GM12878 (cell line): ENCODE measurements around the gene KIF26A. TPM values are rescaled to one million over a fixed set of nuclear protein-coding genes. Genes with fewer than 3 reads are reported as not detected.
A peak's percentile ranks its signal among the peaks of the same experiment; 100 is the strongest.

Experiments used
- ATAC-seq: fragments of 200-7000 bp; cut with Tn5 transposase; 3 replicates; pipeline ENCODE4 v1.9.1; 2020; ENCODE audit warnings: mild to moderate bottlenecking, moderate library complexity
- BruUV-seq: library from RNA; stranded (reverse); fragments of 400-500 nt; replicated peaks from 2 replicates; lab custom pipeline; 2021; lab: Mats Ljungman, UMichigan
- CTCF ChIA-PET: fragments of 300-600 bp; sonication (Branson Sonifier 250); formaldehyde crosslinking; extraction: SDS; loops from one replicate; lab custom pipeline; 2021; ENCODE audit warnings: inconsistent platforms; lab: Yijun Ruan, JAX
- POLR2A ChIA-PET: fragments of 350-600 bp; formaldehyde crosslinking; extraction: SDS; loops from one replicate; lab custom pipeline; 2021; ENCODE audit warnings: inconsistent platforms; lab: Charles Lee
- RAD21 ChIA-PET: fragments of 300-600 bp; sonication (Branson Sonifier 250); formaldehyde crosslinking; loops from one replicate; lab custom pipeline; 2023; ENCODE audit warnings: antibody characterized with exemption; ENCODE audit not compliant: unreplicated experiment; lab: Charles Lee
- SMC1A ChIA-PET: fragments of 300-600 bp; sonication (Branson Sonifier 250); formaldehyde crosslinking; loops from one replicate; lab custom pipeline; 2023; ENCODE audit not compliant: unreplicated experiment, uncharacterized antibody; lab: Charles Lee
- DNase-seq: peaks from one replicate; pipeline ENCODE4 v3.0.0-alpha.2; 2011; ENCODE audit warnings: low read depth, low spot score
- FAIRE-seq: peaks from 3 replicates; lab custom pipeline; 2011; peaks lifted over from hg19 to GRCh38; lab: Jason Lieb, UNC
- H2AFZ ChIP-seq: 2 replicates; pipeline ENCODE4 v1.6.0; 2011; ENCODE audit warnings: low read depth, low read length, control low read depth; ENCODE audit not compliant: control insufficient read depth
- H3K27ac ChIP-seq: 2 replicates; pipeline ENCODE4 v1.5.1; 2011; ENCODE audit warnings: control low read depth; ENCODE audit not compliant: control insufficient read depth, insufficient read depth
- H3K27me3 ChIP-seq, 2 experiments: replicated peaks in 1 of 2; 2 replicates each; pipeline versions ENCODE4 v1.6.0 to v1.6.1; 2011; ENCODE audit warnings: low read length in 1 of 2; ENCODE audit not compliant: control insufficient read depth in 2 of 2, insufficient read depth in 2 of 2
- H3K36me3 ChIP-seq, 2 experiments: 2 replicates each; pipeline ENCODE4 v1.5.1; 2011; ENCODE audit warnings: low read length in 1 of 2; ENCODE audit not compliant: control insufficient read depth in 2 of 2, insufficient read depth in 2 of 2
- H3K4me1 ChIP-seq: 2 replicates; pipeline ENCODE4 v1.6.1; 2011; ENCODE audit warnings: mild to moderate bottlenecking, low read length, moderate library complexity, mixed read lengths; ENCODE audit not compliant: control insufficient read depth, insufficient read depth
- H3K4me2 ChIP-seq: 2 replicates; pipeline ENCODE4 v1.6.0; 2011; ENCODE audit warnings: control low read depth; ENCODE audit not compliant: control insufficient read depth, insufficient read depth
- H3K4me3 ChIP-seq: fragments of 200-600 bp; sonication (generic); 2 replicates; pipeline ENCODE4 v1.5.1; 2016
- H3K79me2 ChIP-seq: 2 replicates; pipeline ENCODE4 v1.6.0; 2011; ENCODE audit warnings: low read length; ENCODE audit not compliant: control insufficient read depth, insufficient read depth
- H3K9ac ChIP-seq: 2 replicates; pipeline ENCODE4 v1.8.0; 2011; ENCODE audit warnings: low read length, control low read depth, mixed read lengths; ENCODE audit not compliant: control insufficient read depth, insufficient read depth
- H3K9me3 ChIP-seq: replicated peaks from 3 replicates; pipeline ENCODE4 v1.5.1; 2011; ENCODE audit warnings: mild to moderate bottlenecking, low read length; ENCODE audit not compliant: control insufficient read depth, insufficient read depth
- H4K20me1 ChIP-seq: 2 replicates; pipeline ENCODE4 v1.6.0; 2011; ENCODE audit not compliant: control insufficient read depth, insufficient read depth
- BMI1 ChIP-seq: fragments of 450-650 bp; IDR thresholded peaks from 2 replicates; pipeline ENCODE4 v1.6.1; 2016; ENCODE audit warnings: mild to moderate bottlenecking, moderate library complexity, borderline replicate concordance
- EED ChIP-seq: sonication (generic); IDR thresholded peaks from 2 replicates; pipeline ENCODE4 v1.6.1; 2016; ENCODE audit warnings: antibody characterized with exemption, low read depth
- ESRRA ChIP-seq: IDR thresholded peaks from 2 replicates; pipeline ENCODE4 v1.6.1; 2012; ENCODE audit warnings: mild to moderate bottlenecking, low read length, improper control_type of control experiment
- JUND ChIP-seq: IDR thresholded peaks from 2 replicates; pipeline ENCODE4 v1.6.1; 2012; ENCODE audit warnings: low read depth, mild to moderate bottlenecking, low read length, improper control_type of control experiment, moderate library complexity
- KLF5 ChIP-seq: fragments of 450-650 bp; IDR thresholded peaks from 2 replicates; pipeline ENCODE4 v1.6.1; 2014; ENCODE audit warnings: mild to moderate bottlenecking; ENCODE audit not compliant: partially characterized antibody
- MTA2 ChIP-seq: fragments of 450-650 bp; IDR thresholded peaks from 2 replicates; pipeline ENCODE4 v1.6.1; 2016; ENCODE audit warnings: low read depth, mild to moderate bottlenecking, moderate library complexity
- MTA3 ChIP-seq: IDR thresholded peaks from 2 replicates; pipeline ENCODE4 v1.6.1; 2012; ENCODE audit warnings: low read length, inconsistent platforms, borderline replicate concordance
- NKRF ChIP-seq: fragments of 450-650 bp; conservative IDR thresholded peaks from 2 replicates; pipeline ENCODE4 v1.6.1; 2017; ENCODE audit warnings: mild to moderate bottlenecking, moderate library complexity
- NR2C2 ChIP-seq: IDR thresholded peaks from 2 replicates; pipeline ENCODE4 v1.6.1; 2011; ENCODE audit warnings: borderline replicate concordance, low read depth; ENCODE audit not compliant: control insufficient read depth, insufficient read length
- NR2F1 ChIP-seq: fragments of 450-650 bp; conservative IDR thresholded peaks from 2 replicates; pipeline ENCODE4 v1.6.1; 2017; ENCODE audit warnings: mild to moderate bottlenecking
- PAX8 ChIP-seq: fragments of 450-650 bp; IDR thresholded peaks from 2 replicates; pipeline ENCODE4 v1.6.1; 2017; ENCODE audit warnings: mild to moderate bottlenecking, moderate library complexity
- RAD21 ChIP-seq: IDR thresholded peaks from 2 replicates; pipeline ENCODE4 v1.6.1; 2011; ENCODE audit warnings: mild to moderate bottlenecking, low read depth, low read length, moderate library complexity; ENCODE audit not compliant: insufficient read depth
- RBBP5 ChIP-seq: fragments of 200-600 bp; sonication (generic); conservative IDR thresholded peaks from 2 replicates; pipeline ENCODE4 v1.6.1; 2016
- RCOR1 ChIP-seq: conservative IDR thresholded peaks from 2 replicates; pipeline ENCODE4 v1.6.1; 2012; ENCODE audit warnings: low read depth, low read length, improper control_type of control experiment
- SUPT20H ChIP-seq: IDR thresholded peaks from 2 replicates; pipeline ENCODE4 v1.6.1; 2011; ENCODE audit warnings: low read depth, mild to moderate bottlenecking, low read length, moderate library complexity, borderline replicate concordance; ENCODE audit not compliant: control insufficient read depth
- TAF1 ChIP-seq: IDR thresholded peaks from 2 replicates; pipeline ENCODE4 v1.6.1; 2011; ENCODE audit warnings: mild to moderate bottlenecking, low read depth, low read length, borderline replicate concordance
- TBL1XR1 ChIP-seq: IDR thresholded peaks from 2 replicates; pipeline ENCODE4 v1.6.1; 2012; ENCODE audit warnings: low read depth, low read length, improper control_type of control experiment
- ZNF207 ChIP-seq: fragments of 450-650 bp; IDR thresholded peaks from 2 replicates; pipeline ENCODE4 v1.6.1; 2014; ENCODE audit warnings: antibody characterized with exemption, mild to moderate bottlenecking, borderline replicate concordance
- ZSCAN29 ChIP-seq: fragments of 450-650 bp; IDR thresholded peaks from 2 replicates; pipeline ENCODE4 v1.6.1; 2017; ENCODE audit warnings: mild to moderate bottlenecking, moderate library complexity
- whole genome bisulfite sequencing: methylation state at CpG from one replicate; pipeline ENCODE4 v1.1.6; 2016; ENCODE audit warnings: low lambda C conversion rate; ENCODE audit not compliant: insufficient replicate concordance, insufficient coverage; ENCODE audit errors: missing lambda C conversion rate; 5-methylcytosine and 5-hydroxymethylcytosine counted together
- in situ Hi-C: fragments of 300-500 bp; cut with MboI; formaldehyde crosslinking; loops from 9 replicates; pipeline ENCODE4 v1.14.3; 2018; ENCODE audit warnings: mixed read lengths
- intact Hi-C: fragments of 100-400 bp; cut with micrococcal nuclease; formaldehyde crosslinking; loops from one replicate; pipeline ENCODE4 v1.14.2; 2022; ENCODE audit not compliant: unreplicated experiment
- polyA plus RNA-seq, 11 experiments: library from polyadenylated mRNA; depleted of rRNA in 4 of 11; unstranded in 6 of 11; stranded (reverse) in 5 of 11; fragments of >200 nt; fragmentation: Nextera tagmentation in 4 of 11; fragmentation: Illumina TruSeq in 1 of 11; extraction: Ambion mirVana in 4 of 11; extraction: Trizol in 1 of 11; gene quantifications; 1 replicate in 1 of 11; 2 replicates in 10 of 11; pipeline versions ENCODE4 v1.2.1 to v1.2.3, GENCODE V29; 2011 to 2016; ENCODE audit warnings: inconsistent platforms in 2 of 11, missing spikeins in 2 of 11, low read depth in 1 of 11
- total RNA-seq, 4 experiments: library from RNA; depleted of rRNA in 3 of 4; stranded (reverse); fragments of >200 nt in 3 of 4; fragmentation: Illumina TruSeq in 1 of 4; extraction: Trizol in 1 of 4; gene quantifications; 2 replicates each; pipeline versions ENCODE4 v1.2.1 to v1.2.3, GENCODE V29; 2013 to 2021

KIF26A gene
- total and polyA plus RNA-seq, 10 of the 15 experiments (the other 5 are each of a cell fraction or from before 2014, with no cell fraction given), result 0.05 TPM; not detected in 9

GRCh38 chr14:104187931-104188726 lies 49.7 kb downstream of the KIF26A start:
- ChIA-PET CTCF (no interaction called here), SMC1A (no interaction called here), POLR2A (no interaction called here), RAD21 (no interaction called here)
- ATAC-seq (peak; percentile 38; the same call in 1 of the 3 replicates), FAIRE-seq (no peak), DNase-seq (no peak)
- no peaks in the 10 kb centered on the region for H4K20me1 ChIP-seq
- no peaks in the 10 kb centered on the region for H3K79me2 ChIP-seq
- no peaks in the 10 kb centered on the region for H3K36me3 ChIP-seq
- intact Hi-C loops (no loop called here), in situ Hi-C loops (no loop called here)
- no peak overlapping the region for H3K4me2 ChIP-seq
- WGBS, result 42% methylated on average over 25 of the region's 27 CpGs
- no TSS peak for BruUV-seq
- H3K4me3 ChIP-seq, result no peak overlapping the region
- no peak for TF ChIP-seq NR2C2
- TF ChIP-seq EED, result no peak
- TF ChIP-seq RBBP5, result no peak
- no peak for TF ChIP-seq JUND
- no peak for TF ChIP-seq MTA3
- no peak for TF ChIP-seq MTA2
- no peak for TF ChIP-seq NKRF
- TF ChIP-seq RAD21, result no peak
- no peak for TF ChIP-seq NR2F1
- TF ChIP-seq TBL1XR1, result no peak
- TF ChIP-seq PAX8, result no peak
- no peak for TF ChIP-seq BMI1
- TF ChIP-seq RCOR1, result no peak
- no peak for TF ChIP-seq ZSCAN29
- no peak for TF ChIP-seq ZNF207
- TF ChIP-seq TAF1, result no peak
- no peak for TF ChIP-seq KLF5
- no peak for TF ChIP-seq ESRRA
- TF ChIP-seq SUPT20H, result no peak
- no peaks in the 10 kb centered on the region for H3K27me3 ChIP-seq
- no peak overlapping the region for H3K27ac ChIP-seq
- H3K4me1 ChIP-seq, result no peaks in the 10 kb centered on the region
- H3K9ac ChIP-seq, result no peak overlapping the region
- no peak overlapping the region for H2AFZ ChIP-seq
- no peaks in the 10 kb centered on the region for H3K9me3 ChIP-seq
